DOHH2 (cell line): ENCODE measurements around the gene PMP22.

ENCODE experiments used
- EZH2phosphoT487 ChIP-seq: fragments of 200-600 bp; sonication (generic); IDR thresholded peaks from 2 replicates; pipeline ENCODE4 v1.6.1; 2017; ENCODE audit warnings: borderline replicate concordance, mild to moderate bottlenecking, antibody characterized with exemption, low read length, moderate library complexity, mixed read lengths
- TF ChIP-seq, protein P1 (sequence below): fragments of 200-600 bp; sonication (generic); IDR thresholded peaks from one replicate; pipeline ENCODE4 v1.5.1; 2014; ENCODE audit warnings: antibody characterized with exemption, mild to moderate bottlenecking, low read depth, low read length; ENCODE audit not compliant: poor library complexity, severe bottlenecking

DNA sequence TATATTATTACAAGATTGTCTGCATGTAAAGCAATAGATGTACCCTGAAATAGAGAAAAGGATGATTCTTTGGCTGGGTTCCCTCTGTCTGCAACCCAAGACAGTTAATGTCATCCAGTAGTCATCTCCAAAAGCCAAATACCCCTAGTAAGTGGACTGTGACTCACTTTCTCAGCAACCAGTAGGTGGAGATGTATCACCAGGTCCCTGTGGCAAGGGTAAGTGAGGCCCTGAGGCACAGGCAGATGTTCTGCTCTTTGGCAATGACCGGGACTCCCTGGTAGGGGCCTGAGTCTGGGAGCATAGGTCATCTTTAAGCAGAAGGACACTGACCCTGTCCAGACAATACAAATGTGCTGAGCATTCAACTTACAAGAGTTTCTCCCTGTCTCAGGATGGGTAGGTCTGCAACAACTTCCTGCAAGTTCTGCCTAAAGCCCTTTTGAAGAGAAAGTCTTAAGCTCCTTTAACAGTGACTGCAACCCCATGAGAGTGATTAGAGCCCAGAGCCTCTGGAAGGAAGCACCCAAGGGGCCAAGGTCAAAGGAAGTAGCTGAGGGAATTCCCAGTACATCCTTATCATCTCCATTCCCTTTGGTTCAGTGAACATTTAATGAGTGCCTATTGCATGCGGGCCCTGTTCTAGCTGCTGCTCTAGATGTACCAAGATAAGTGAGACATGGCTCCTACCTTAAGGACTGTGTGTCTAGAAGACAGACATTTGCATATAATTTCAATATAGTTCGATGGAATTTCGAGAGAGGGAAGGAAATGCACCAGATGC lies 31.9 kb downstream of the PMP22 start:
- TF ChIP-seq, protein P1, sequence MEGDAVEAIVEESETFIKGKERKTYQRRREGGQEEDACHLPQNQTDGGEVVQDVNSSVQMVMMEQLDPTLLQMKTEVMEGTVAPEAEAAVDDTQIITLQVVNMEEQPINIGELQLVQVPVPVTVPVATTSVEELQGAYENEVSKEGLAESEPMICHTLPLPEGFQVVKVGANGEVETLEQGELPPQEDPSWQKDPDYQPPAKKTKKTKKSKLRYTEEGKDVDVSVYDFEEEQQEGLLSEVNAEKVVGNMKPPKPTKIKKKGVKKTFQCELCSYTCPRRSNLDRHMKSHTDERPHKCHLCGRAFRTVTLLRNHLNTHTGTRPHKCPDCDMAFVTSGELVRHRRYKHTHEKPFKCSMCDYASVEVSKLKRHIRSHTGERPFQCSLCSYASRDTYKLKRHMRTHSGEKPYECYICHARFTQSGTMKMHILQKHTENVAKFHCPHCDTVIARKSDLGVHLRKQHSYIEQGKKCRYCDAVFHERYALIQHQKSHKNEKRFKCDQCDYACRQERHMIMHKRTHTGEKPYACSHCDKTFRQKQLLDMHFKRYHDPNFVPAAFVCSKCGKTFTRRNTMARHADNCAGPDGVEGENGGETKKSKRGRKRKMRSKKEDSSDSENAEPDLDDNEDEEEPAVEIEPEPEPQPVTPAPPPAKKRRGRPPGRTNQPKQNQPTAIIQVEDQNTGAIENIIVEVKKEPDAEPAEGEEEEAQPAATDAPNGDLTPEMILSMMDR: no peak
- no peak for TF ChIP-seq EZH2phosphoT487
